ENCODE results near the gene GPHN. TPM values are rescaled to one million over a fixed set of nuclear protein-coding genes. Genes with fewer than 3 reads are reported as not detected.

The GPHN gene
- total RNA-seq, 1 donor from 2014 or later = 33.9 TPM

DNA sequence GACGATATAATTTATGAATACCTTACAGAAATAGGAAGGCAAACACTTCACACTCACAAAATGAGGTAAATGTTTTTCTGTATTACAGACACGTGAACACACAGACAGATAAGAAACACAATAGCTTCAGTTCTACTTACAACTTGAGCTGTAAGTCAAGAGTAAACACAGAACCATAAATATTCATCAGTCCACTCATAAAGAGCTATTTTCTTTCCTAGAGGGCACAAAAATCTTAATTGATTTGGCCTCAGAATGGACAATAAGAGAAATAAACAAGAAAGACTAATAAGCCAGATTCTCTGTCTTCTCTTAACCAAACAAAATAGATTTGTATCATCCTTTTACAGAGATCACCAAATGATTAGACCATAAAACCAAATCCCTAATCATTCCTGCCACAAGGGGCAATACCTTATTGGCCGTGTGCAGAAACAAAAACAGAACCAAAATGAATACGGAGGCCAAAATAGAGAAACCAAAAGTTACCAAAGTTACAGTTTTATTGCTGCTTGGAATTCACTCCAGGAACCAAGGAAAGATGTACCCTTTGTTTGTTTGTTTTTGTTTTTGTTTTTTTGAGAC, 643.2 kb downstream of the GPHN start:
- Mint-ChIP-seq H3K27me3 (ENCODE audit: low read depth) (peaks cover 5% of the 10 kb centered on the region), H3K4me1 (ENCODE audit: low read depth) (no peaks in the 10 kb centered on the region), H3K9me3 (no peaks in the 10 kb centered on the region), H3K4me3 (ENCODE audit: low read depth) (no peak overlapping the region), H3K36me3 (ENCODE audit: low read depth) (no peaks in the 10 kb centered on the region), H3K27ac (no peak overlapping the region)
- DNase-seq (ENCODE audit: low spot score) = no peak
- intact Hi-C loops (cut with micrococcal nuclease) = no loop called here

DNA sequence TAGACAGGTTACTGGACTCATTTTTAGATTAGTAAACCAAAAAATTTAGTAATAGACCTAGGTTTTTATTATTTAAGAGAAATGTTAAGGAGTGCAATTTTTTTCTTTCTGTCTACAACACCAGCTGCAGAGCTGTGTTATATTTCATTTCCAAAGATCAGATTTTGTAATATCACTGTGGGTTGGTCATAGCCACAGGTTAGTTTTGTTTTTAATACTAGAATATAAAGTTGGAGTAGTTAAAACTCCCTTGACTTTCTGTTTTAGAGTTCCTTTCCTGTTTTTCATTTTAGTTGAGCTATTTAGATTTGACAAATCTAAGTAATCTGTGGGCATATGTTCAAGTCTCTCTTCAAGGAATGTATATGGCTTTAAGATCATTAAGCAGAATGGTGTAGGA, 650.6 kb downstream of the GPHN start:
- peaks cover 18% of the 10 kb centered on the region for H3K4me1 Mint-ChIP-seq (ENCODE audit: low read depth)
- H3K4me3 Mint-ChIP-seq (ENCODE audit: low read depth) = no peak overlapping the region
- no peaks in the 10 kb centered on the region for H3K36me3 Mint-ChIP-seq (ENCODE audit: low read depth)
- DNase-seq (ENCODE audit: low spot score) = no peak
- no peak overlapping the region for H3K27ac Mint-ChIP-seq
- intact Hi-C loops (cut with micrococcal nuclease) = loop anchor here (2.0 kb wide), 1 partner anchor 24 kb away; no protein-coding TSS in a partner anchor
- no peaks in the 10 kb centered on the region for H3K9me3 Mint-ChIP-seq
- H3K27me3 Mint-ChIP-seq (ENCODE audit: low read depth) = peaks cover 5% of the 10 kb centered on the region

DNA sequence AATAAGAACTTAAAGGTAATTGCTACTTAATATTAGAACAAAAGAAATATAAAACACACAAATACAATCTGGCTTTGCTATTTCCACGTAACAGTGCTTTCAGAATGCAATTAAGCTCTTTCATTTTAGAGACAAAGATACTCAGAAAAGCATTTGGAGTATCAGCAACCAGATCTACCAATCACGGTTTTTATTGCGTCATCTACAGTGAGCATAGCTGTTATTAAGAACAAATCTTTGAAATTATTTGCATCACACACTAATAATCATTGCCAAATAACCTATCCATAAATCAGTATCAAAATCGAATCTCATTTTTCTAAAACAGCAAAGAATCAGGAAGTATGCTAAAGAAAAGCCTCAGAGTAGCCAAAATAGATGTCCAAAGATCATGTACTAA, 654.4 kb downstream of the GPHN start:
- DNase-seq (ENCODE audit: low spot score) = no peak
- Mint-ChIP-seq H3K9me3 (no peaks in the 10 kb centered on the region), H3K4me1 (ENCODE audit: low read depth) (peaks cover 20% of the 10 kb centered on the region), H3K27ac (no peak overlapping the region), H3K27me3 (ENCODE audit: low read depth) (no peaks in the 10 kb centered on the region), H3K36me3 (ENCODE audit: low read depth) (no peaks in the 10 kb centered on the region), H3K4me3 (ENCODE audit: low read depth) (no peak overlapping the region)
- intact Hi-C loops (cut with micrococcal nuclease) = no loop called here

DNA sequence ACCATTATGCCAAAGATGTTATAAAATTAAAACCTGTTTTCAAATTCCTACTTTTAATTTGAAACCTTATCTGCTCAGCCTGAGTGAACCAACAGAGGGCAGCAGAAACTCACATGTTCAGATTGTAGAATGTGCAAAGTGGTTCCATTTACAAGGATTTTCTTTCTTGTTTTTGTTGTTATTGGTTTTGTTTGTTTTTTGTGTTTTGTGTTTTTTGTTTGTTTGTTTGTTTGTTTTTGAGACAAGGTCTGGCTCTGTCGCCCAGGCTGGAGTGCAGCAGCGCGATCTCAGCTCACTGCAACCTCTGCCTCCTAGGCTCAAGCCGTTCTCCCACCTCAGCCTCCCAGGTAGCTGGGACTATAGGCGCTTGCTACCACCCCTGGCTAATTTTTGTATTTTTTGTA, 658.5 kb downstream of the GPHN start:
- Mint-ChIP-seq H3K4me3 (ENCODE audit: low read depth) (no peak overlapping the region), H3K4me1 (ENCODE audit: low read depth) (peaks cover 19% of the 10 kb centered on the region), H3K36me3 (ENCODE audit: low read depth) (peaks cover 12% of the 10 kb centered on the region), H3K9me3 (peaks cover 2% of the 10 kb centered on the region), H3K27me3 (ENCODE audit: low read depth) (no peaks in the 10 kb centered on the region), H3K27ac (no peak overlapping the region)
- intact Hi-C loops (cut with micrococcal nuclease) = loop anchor here (1.0 to 5.0 kb wide), 2 partner anchors 120 to 196 kb away; partner anchors contain the start of gene EIF2S1
- no peak for DNase-seq (ENCODE audit: low spot score)

DNA sequence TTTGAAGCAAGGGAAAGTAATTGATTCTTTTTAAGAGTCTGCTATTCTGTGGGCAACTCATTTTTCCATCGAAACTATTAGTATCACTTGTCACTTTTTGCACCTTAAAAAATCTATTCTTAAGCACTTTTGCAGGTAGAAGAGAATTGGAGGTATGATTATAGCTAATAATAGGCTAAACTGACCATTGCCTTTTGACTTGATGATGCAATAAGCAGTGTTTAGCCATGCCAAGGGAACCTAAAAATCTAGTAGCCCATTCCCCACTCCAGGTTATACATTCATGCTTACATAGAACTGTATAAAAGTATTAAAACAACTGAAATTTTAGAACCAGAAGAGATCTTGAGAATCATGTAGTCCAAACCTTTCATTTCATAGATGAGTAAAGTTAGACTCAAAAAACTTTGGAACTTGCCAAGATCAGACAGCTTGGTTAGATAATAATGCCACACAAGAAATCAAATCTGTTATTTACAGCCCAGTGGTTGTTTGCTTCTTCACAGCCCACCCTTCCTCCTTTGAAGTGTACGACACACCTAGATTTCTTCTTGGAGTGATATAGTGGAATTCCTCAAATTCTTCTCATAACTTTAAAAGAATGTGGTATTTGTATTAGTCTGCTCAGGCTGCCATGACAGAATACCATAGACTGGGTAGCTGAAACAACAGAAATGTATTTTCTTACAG, 659.6 kb downstream of the GPHN start:
- intact Hi-C loops (cut with micrococcal nuclease) = loop anchor here (5.0 kb wide), 1 partner anchor 195 kb away; the partner anchor contains the start of gene EIF2S1
- H3K4me3 Mint-ChIP-seq (ENCODE audit: low read depth) = no peak overlapping the region
- peaks cover 21% of the 10 kb centered on the region for H3K4me1 Mint-ChIP-seq (ENCODE audit: low read depth)
- H3K36me3 Mint-ChIP-seq (ENCODE audit: low read depth) = peaks cover 22% of the 10 kb centered on the region
- no peak for DNase-seq (ENCODE audit: low spot score)
- no peaks in the 10 kb centered on the region for H3K27me3 Mint-ChIP-seq (ENCODE audit: low read depth)
- H3K9me3 Mint-ChIP-seq = peaks cover 11% of the 10 kb centered on the region
- H3K27ac Mint-ChIP-seq = no peak overlapping the region

DNA sequence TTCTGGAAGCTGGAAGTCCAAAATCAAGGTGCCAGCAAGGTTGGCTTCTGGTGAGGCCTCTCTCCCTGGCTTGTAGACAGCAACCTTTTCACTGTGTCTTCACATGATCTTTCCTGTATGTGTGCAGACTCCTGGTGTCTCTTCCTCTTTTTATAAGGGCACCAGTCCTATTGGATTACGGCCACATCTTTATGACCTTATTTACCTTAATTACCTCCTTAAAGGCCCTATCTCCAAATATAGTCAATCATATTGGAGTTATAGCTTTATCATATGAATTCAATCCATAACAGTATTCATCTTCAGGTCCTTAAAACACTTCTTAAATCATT, 660.1 kb downstream of the GPHN start:
- Mint-ChIP-seq H3K36me3 (ENCODE audit: low read depth) (peaks cover 27% of the 10 kb centered on the region), H3K4me3 (ENCODE audit: low read depth) (no peak overlapping the region), H3K27me3 (ENCODE audit: low read depth) (no peaks in the 10 kb centered on the region), H3K4me1 (ENCODE audit: low read depth) (peaks cover 21% of the 10 kb centered on the region), H3K27ac (no peak overlapping the region), H3K9me3 (peaks cover 16% of the 10 kb centered on the region)
- intact Hi-C loops (cut with micrococcal nuclease) = loop anchor here (5.0 kb wide), 1 partner anchor 194 kb away; the partner anchor contains the start of gene EIF2S1
- no peak for DNase-seq (ENCODE audit: low spot score)

DNA sequence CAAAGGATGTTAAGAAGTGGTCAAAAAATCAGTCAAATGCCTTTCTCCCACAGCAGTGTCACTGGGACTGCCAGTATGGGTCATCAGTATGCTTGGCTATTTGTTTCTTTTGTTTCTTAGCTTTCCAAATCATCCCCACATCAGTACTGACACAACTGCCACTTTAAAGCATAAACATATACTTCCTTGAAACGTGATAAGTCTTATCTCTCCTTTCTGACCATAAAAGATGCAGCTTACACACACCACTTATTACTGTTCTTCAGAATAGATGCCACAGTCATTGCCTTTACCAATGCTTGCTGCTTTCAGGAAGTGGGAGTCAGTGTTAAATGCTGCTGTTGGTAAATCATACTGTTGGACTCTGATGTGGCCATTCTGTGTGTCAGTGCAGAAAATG, 662.7 kb downstream of the GPHN start:
- Mint-ChIP-seq H3K9me3 (peaks cover 42% of the 10 kb centered on the region), H3K27me3 (ENCODE audit: low read depth) (no peaks in the 10 kb centered on the region), H3K27ac (peak overlapping the region; percentile 58), H3K36me3 (ENCODE audit: low read depth) (peaks cover 39% of the 10 kb centered on the region), H3K4me1 (ENCODE audit: low read depth) (peaks cover 19% of the 10 kb centered on the region), H3K4me3 (ENCODE audit: low read depth) (no peak overlapping the region)
- no peak for DNase-seq (ENCODE audit: low spot score)
- intact Hi-C loops (cut with micrococcal nuclease) = loop anchor here (2.0 kb wide), 1 partner anchor 18 kb away; the partner anchor contains the start of gene GARIN2

DNA sequence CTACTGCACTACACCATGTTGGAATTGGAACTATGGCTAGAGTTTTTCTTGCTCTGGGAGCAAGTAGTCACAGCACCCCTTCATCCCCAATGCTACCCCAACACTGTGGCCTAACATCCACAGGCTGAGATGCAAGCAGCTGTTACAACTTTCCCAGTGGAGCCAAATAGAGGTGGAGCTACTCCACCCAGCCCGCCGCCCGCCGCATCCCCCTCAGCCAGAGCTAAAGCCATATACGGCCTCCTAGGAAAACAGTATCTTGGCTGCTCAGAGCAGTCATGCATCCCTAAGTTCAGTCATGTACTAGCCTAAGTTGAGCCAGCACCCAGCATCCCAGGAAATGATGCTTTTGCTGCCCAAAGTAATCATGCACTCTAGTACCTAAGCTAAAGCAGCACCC, 664.1 kb downstream of the GPHN start:
- Mint-ChIP-seq H3K27ac (peak overlapping the region; percentile 30), H3K36me3 (ENCODE audit: low read depth) (peaks cover 49% of the 10 kb centered on the region), H3K27me3 (ENCODE audit: low read depth) (no peaks in the 10 kb centered on the region), H3K4me1 (ENCODE audit: low read depth) (peaks cover 19% of the 10 kb centered on the region), H3K9me3 (peaks cover 48% of the 10 kb centered on the region), H3K4me3 (ENCODE audit: low read depth) (no peak overlapping the region)
- no peak for DNase-seq (ENCODE audit: low spot score)
- intact Hi-C loops (cut with micrococcal nuclease) = no loop called here

DNA sequence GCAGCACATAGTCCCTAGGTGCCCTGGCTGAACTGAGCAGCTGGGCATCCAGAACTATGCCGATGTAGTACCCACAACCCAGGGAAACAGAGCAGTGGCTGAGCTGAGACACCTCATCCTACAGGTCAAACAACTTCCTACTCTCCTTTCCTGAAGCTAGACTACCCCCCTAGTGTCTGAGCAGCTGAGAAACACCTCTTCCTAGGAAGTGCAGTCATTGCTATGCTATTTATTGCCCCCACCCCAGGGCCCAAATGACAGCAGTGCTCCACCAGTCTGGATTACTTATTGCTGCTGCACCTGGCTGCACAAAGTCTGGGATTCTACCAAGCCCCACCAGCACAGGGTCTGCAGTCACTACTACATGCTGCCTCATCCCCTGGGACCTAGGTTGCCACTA, 664.6 kb downstream of the GPHN start:
- DNase-seq (ENCODE audit: low spot score) = no peak
- H3K36me3 Mint-ChIP-seq (ENCODE audit: low read depth) = peaks cover 53% of the 10 kb centered on the region
- no peak overlapping the region for H3K4me3 Mint-ChIP-seq (ENCODE audit: low read depth)
- H3K9me3 Mint-ChIP-seq = peaks cover 52% of the 10 kb centered on the region
- no peak overlapping the region for H3K27ac Mint-ChIP-seq
- intact Hi-C loops (cut with micrococcal nuclease) = no loop called here
- peaks cover 19% of the 10 kb centered on the region for H3K4me1 Mint-ChIP-seq (ENCODE audit: low read depth)
- no peaks in the 10 kb centered on the region for H3K27me3 Mint-ChIP-seq (ENCODE audit: low read depth)

DNA sequence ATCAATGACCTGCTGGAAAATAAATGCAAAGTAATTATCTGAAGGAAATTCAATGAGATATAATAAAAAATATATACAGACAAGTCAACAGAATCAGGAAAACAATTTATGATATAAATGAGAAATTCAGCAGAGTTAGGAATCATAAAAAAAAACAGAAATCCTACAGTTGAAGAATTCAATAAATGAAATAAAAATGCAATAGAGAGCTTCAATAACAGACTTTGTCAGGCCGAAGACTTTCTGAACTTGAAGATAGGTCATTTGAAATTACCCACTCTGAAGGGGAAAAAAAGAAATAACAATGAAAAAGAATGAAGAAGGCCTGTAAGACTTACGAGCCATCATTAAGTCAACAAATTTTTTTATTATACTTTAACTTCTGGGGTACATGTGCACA, 665.8 kb downstream of the GPHN start:
- intact Hi-C loops (cut with micrococcal nuclease) = no loop called here
- Mint-ChIP-seq H3K9me3 (peaks cover 63% of the 10 kb centered on the region), H3K36me3 (ENCODE audit: low read depth) (peaks cover 62% of the 10 kb centered on the region), H3K27me3 (ENCODE audit: low read depth) (no peaks in the 10 kb centered on the region), H3K27ac (no peak overlapping the region), H3K4me3 (ENCODE audit: low read depth) (no peak overlapping the region), H3K4me1 (ENCODE audit: low read depth) (peaks cover 19% of the 10 kb centered on the region)
- no peak for DNase-seq (ENCODE audit: low spot score)

DNA sequence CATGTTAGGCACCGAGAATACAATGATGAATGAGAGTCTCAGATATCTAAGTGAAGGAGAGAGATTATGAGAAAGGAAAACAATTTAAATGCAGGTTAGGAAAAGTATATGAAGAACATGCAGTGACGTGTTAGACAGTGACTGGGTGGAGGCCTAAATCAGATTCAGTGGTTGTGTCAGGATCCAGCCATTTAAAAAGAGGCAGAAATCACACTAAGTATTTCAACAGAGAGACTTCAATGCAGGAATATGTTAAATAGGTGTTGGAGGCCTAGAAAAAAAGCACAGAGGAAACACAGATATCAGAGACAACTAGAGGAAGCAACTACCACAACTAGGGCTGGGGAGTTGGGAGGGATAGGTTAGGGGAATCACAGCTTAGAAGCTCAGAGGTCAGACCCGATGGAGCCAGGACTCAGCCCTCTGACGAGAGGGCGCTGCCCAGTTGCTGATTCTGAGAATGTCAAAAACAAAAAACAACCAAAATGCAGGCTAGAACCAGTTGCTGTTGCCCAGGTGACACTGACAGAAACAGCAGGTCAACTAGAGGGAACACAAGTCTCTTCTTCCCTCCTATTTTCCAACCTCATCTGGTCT, 678.3 kb downstream of the GPHN start:
- no peak for DNase-seq (ENCODE audit: low spot score)
- intact Hi-C loops (cut with micrococcal nuclease) = loop anchor here (5.0 kb wide), 1 partner anchor 56 kb away; the partner anchor contains the start of gene PALS1
- Mint-ChIP-seq H3K4me1 (ENCODE audit: low read depth) (peaks cover 23% of the 10 kb centered on the region), H3K9me3 (no peaks in the 10 kb centered on the region), H3K4me3 (ENCODE audit: low read depth) (no peak overlapping the region), H3K27ac (no peak overlapping the region), H3K27me3 (ENCODE audit: low read depth) (no peaks in the 10 kb centered on the region), H3K36me3 (ENCODE audit: low read depth) (no peaks in the 10 kb centered on the region)

DNA sequence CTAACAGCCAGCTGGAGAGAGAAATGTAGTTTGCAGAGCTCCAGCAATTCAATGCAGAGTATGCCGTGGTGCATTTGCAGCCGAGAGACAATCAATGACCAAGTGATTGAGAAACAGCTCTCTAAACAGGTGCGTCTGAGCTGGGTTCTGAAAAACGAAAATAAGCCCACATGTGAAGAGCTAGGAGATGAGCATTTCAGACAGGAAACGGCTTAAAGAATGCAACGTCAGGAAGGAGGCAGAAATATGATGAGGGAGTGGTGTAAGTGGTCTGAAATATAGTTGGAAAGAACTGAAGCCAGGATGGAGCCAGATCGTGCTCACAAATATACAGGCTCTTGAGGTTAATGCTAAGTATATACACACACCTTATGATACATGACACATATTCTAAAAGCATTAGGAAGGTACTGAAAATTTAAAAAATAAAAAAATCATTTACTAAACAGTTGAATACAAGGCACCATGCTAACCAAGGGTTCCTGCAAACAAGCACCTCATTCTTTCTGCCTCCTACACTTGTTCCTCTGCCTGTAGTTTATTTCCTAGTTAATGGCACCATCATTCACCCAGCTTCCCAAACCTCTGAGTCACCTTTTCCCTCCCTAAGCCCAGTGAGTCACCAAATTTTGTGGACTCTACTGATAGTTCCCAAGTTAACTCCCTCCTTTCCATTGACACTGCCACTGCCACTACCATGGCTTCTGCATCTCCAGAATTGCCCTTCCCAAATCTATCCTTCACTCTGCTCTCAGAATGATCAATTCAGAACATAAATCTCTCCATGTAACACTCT, 679.0 kb downstream of the GPHN start:
- Mint-ChIP-seq H3K4me1 (ENCODE audit: low read depth) (peaks cover 27% of the 10 kb centered on the region), H3K27me3 (ENCODE audit: low read depth) (no peaks in the 10 kb centered on the region), H3K9me3 (no peaks in the 10 kb centered on the region), H3K27ac (no peak overlapping the region), H3K4me3 (ENCODE audit: low read depth) (no peak overlapping the region), H3K36me3 (ENCODE audit: low read depth) (no peaks in the 10 kb centered on the region)
- intact Hi-C loops (cut with micrococcal nuclease) = loop anchor here (5.0 kb wide), 1 partner anchor 55 kb away; the partner anchor contains the start of gene PALS1
- no peak for DNase-seq (ENCODE audit: low spot score)

Data from activated T-helper 2 cell treated with anti-CD3 and anti-CD28 coated beads, Interferon-gamma antibody, Interleukin-2, Interleukin-4, amounts not matched to agents 10 μg/mL and 5 μg/mL and 100 μg/mL, durations not matched to agents 14 hours and 24 hours and 36 hours (primary cell).